IMR-90 (cell line): ENCODE data around the gene BCL2L12. TPM values are rescaled to one million over a fixed set of nuclear protein-coding genes. Genes with fewer than 3 reads are reported as not detected.

Source experiments
- ATAC-seq: fragments of 200-7000 bp; cut with Tn5 transposase; 2 replicates; pipeline ENCODE4 v1.9.1; 2020; ENCODE audit warnings: low read depth, mild to moderate bottlenecking, moderate library complexity
- BruUV-seq: library from RNA; stranded (reverse); fragments of 400-500 nt; replicated peaks from 2 replicates; lab custom pipeline; 2021; lab: Mats Ljungman, UMichigan
- CTCF ChIA-PET: fragments of 300-600 bp; formaldehyde crosslinking; extraction: SDS; loops from one replicate; lab custom pipeline; 2021; ENCODE audit warnings: antibody characterized with exemption; lab: Yijun Ruan, JAX
- POLR2A ChIA-PET: fragments of 300-600 bp; sonication (Branson Sonifier 250); formaldehyde crosslinking; loops from one replicate; lab custom pipeline; 2022; ENCODE audit warnings: antibody characterized with exemption; ENCODE audit not compliant: unreplicated experiment; lab: Charles Lee
- DNase-seq: peaks from one replicate; pipeline ENCODE4 v3.0.0; 2013
- H2AFZ ChIP-seq: replicated peaks from 2 replicates; pipeline ENCODE3; 2013; ENCODE audit warnings: low read length, mild to moderate bottlenecking; ENCODE audit not compliant: poor library complexity
- H2AK5ac ChIP-seq: 2 replicates; pipeline ENCODE4 v1.6.1; 2013; ENCODE audit warnings: low read depth, low read length, inconsistent platforms
- H2AK9ac ChIP-seq: replicated peaks from 2 replicates; pipeline ENCODE3; 2013; ENCODE audit warnings: mild to moderate bottlenecking, low read depth, low read length, moderate library complexity; ENCODE audit not compliant: poor library complexity
- H2BK120ac ChIP-seq: 2 replicates; pipeline ENCODE4 v1.6.1; 2013; ENCODE audit warnings: low read depth, low read length, inconsistent platforms
- H2BK15ac ChIP-seq: 3 replicates; pipeline ENCODE4 v1.6.1; 2013; ENCODE audit warnings: low read depth, low read length, inconsistent platforms
- H2BK20ac ChIP-seq: 2 replicates; pipeline ENCODE4 v1.6.1; 2013; ENCODE audit warnings: low read depth, mild to moderate bottlenecking, inconsistent platforms, low read length, moderate library complexity
- H2BK5ac ChIP-seq: 2 replicates; pipeline ENCODE4 v1.6.1; 2013; ENCODE audit warnings: mild to moderate bottlenecking, low read depth, low read length, inconsistent platforms; ENCODE audit not compliant: poor library complexity, severe bottlenecking
- H3K14ac ChIP-seq: replicated peaks from 2 replicates; pipeline ENCODE4 v1.6.1; 2013; ENCODE audit warnings: low read depth, low read length, inconsistent platforms
- H3K18ac ChIP-seq: 2 replicates; pipeline ENCODE4 v1.6.1; 2013; ENCODE audit warnings: low read depth, low read length, control low read depth
- H3K23ac ChIP-seq: 2 replicates; pipeline ENCODE4 v1.6.1; 2013; ENCODE audit warnings: low read depth, low read length, inconsistent platforms
- H3K27ac ChIP-seq: 2 replicates; pipeline ENCODE4 v1.5.1; 2013; ENCODE audit warnings: mild to moderate bottlenecking, control low read depth, low read length; ENCODE audit not compliant: insufficient read depth
- H3K27me3 ChIP-seq: 2 replicates; pipeline ENCODE4 v1.6.1; 2013; ENCODE audit warnings: low read length; ENCODE audit not compliant: control insufficient read depth, insufficient read depth
- H3K36me3 ChIP-seq: 2 replicates; pipeline ENCODE4 v1.6.1; 2013; ENCODE audit warnings: low read length, mixed read lengths; ENCODE audit not compliant: control insufficient read depth, insufficient read depth
- H3K4ac ChIP-seq: 2 replicates; pipeline ENCODE4 v1.6.1; 2013; ENCODE audit warnings: low read depth, low read length, inconsistent platforms
- H3K4me1 ChIP-seq: 2 replicates; pipeline ENCODE4 v1.6.1; 2013; ENCODE audit warnings: low read length, mixed read lengths; ENCODE audit not compliant: control insufficient read depth, insufficient read depth
- H3K4me2 ChIP-seq: 2 replicates; pipeline ENCODE4 v1.6.1; 2013; ENCODE audit warnings: low read depth, mild to moderate bottlenecking, control low read depth, low read length, moderate library complexity
- H3K4me3 ChIP-seq: 2 replicates; pipeline ENCODE4 v1.5.1; 2013; ENCODE audit warnings: low read depth, mild to moderate bottlenecking, control low read depth, low read length, moderate library complexity; ENCODE audit not compliant: insufficient read depth
- H3K56ac ChIP-seq: 2 replicates; pipeline ENCODE4 v1.6.1; 2013; ENCODE audit warnings: low read length, inconsistent platforms; ENCODE audit not compliant: insufficient read depth; ENCODE audit errors: extremely low read depth
- H3K79me1 ChIP-seq, 2 experiments: 2 replicates each; pipeline ENCODE4 v1.6.1; 2013; ENCODE audit warnings: low read length in 2 of 2, inconsistent platforms in 1 of 2, low read depth in 1 of 2
- H3K9ac ChIP-seq: 2 replicates; pipeline ENCODE4 v1.6.1; 2013; ENCODE audit warnings: low read depth, low read length, control low read depth
- H3K9me1 ChIP-seq: 2 replicates; pipeline ENCODE4 v1.6.1; 2013; ENCODE audit warnings: low read length, inconsistent platforms; ENCODE audit not compliant: insufficient read depth
- H3K9me3 ChIP-seq: 2 replicates; pipeline ENCODE4 v1.6.1; 2013; ENCODE audit warnings: low read length; ENCODE audit not compliant: control insufficient read depth, insufficient read depth
- H4K20me1 ChIP-seq: 2 replicates; pipeline ENCODE4 v1.6.1; 2013; ENCODE audit warnings: low read length, inconsistent platforms; ENCODE audit not compliant: insufficient read depth
- H4K5ac ChIP-seq: 2 replicates; pipeline ENCODE4 v1.6.1; 2013; ENCODE audit warnings: mild to moderate bottlenecking, low read depth, low read length, control low read depth
- H4K8ac ChIP-seq, 2 experiments: 2 replicates each; pipeline ENCODE4 v1.6.1; 2013; ENCODE audit warnings: low read depth in 2 of 2, low read length in 2 of 2, control low read depth in 1 of 2, inconsistent platforms in 1 of 2
- H4K91ac ChIP-seq: 2 replicates; pipeline ENCODE4 v1.6.1; 2013; ENCODE audit warnings: low read depth, low read length, inconsistent platforms; ENCODE audit not compliant: insufficient read depth
- RFX5 ChIP-seq: IDR thresholded peaks from 2 replicates; pipeline ENCODE4 v1.8.0; 2012; ENCODE audit warnings: low read depth, mild to moderate bottlenecking, low read length, moderate library complexity
- SMC3 ChIP-seq: fragments of 150-350 bp; IDR thresholded peaks from 2 replicates; pipeline ENCODE4 v1.6.1; 2016; ENCODE audit warnings: low read depth, mild to moderate bottlenecking, antibody characterized with exemption, low read length, moderate library complexity
- WGBS, 2 experiments: methylation state at CpG; one replicate each; pipeline versions ENCODE4 v1.1.5 to v1.1.7; 2013; ENCODE audit warnings: missing lambda C conversion rate in 2 of 2; ENCODE audit not compliant: insufficient read length in 1 of 2; ENCODE audit errors: extremely low coverage in 2 of 2; 5-methylcytosine and 5-hydroxymethylcytosine counted together
- dilution Hi-C: fragments of 300-500 bp; cut with HindIII; formaldehyde crosslinking; loops from one replicate; pipeline ENCODE4 v1.14.3; 2018; ENCODE audit warnings: low sequenced_read_pairs; ENCODE audit not compliant: unreplicated experiment
- in situ Hi-C: fragments of 300-500 bp; cut with MboI; formaldehyde crosslinking; loops from 3 replicates; pipeline ENCODE4 v1.14.3; 2019; ENCODE audit warnings: low sequenced_read_pairs, inconsistent platforms, mixed read lengths
- intact Hi-C: fragments of 100-400 bp; cut with micrococcal nuclease; formaldehyde crosslinking; loops from 2 replicates; pipeline ENCODE4 v1.10.0; 2022
- polyA plus RNA-seq, 3 experiments: library from polyadenylated mRNA; depleted of rRNA; stranded (reverse); fragments of >200 nt; gene quantifications; 2 replicates each; pipeline ENCODE4 v1.2.3, GENCODE V29; 2012; ENCODE audit warnings: low replicate concordance in 1 of 3
- total RNA-seq: library from RNA; depleted of rRNA; stranded (reverse); fragments of >200 nt; gene quantifications from 2 replicates; pipeline ENCODE4 v1.2.3, GENCODE V29; 2012
- TF ChIP-seq, protein P1 (sequence below): conservative IDR thresholded peaks from 2 replicates; pipeline ENCODE4 v1.5.1; 2012; ENCODE audit warnings: mild to moderate bottlenecking, low read depth, low read length, improper control_type of control experiment

BCL2L12 gene
- total and polyA plus RNA-seq, 2 of the 4 experiments (the other 2 are of a cell fraction): 3.9 to 32.6 TPM

DNA sequence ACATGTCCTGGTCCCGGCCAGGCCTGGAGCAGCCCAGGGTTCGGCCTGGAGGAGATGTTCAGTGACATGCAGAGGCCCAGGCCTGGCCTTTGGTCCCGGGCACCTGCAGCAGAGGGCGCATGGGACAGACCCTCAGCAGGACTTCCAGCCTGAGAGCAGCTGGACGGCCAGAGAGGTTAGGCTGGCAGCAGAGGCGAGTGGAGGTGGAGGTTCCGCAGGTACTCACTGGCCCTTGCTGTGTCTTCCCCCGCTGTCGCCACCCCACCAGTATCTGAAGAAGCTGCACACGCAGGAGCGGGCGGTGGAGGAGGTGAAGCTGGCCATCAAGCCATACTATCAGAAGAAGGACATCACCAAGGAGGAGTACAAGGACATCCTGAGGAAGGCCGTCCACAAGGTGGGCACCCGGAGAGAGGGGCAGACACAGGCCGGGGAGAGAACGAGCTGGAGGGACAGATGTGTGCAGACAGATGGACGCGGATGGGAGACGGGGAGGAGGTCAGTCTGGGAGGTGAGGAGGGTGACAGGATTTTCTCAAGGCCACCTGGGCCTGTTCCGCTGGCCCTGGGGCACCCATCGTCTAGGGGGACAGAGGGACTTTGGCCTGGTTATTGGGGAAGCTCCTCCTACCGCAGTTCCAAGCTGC, 8.1 kb upstream of the BCL2L12 start:
- peaks cover 83% of the 10 kb centered on the region for H3K36me3 ChIP-seq
- TF ChIP-seq RFX5 (no peak), SMC3 (no peak)
- TF ChIP-seq, protein P1, sequence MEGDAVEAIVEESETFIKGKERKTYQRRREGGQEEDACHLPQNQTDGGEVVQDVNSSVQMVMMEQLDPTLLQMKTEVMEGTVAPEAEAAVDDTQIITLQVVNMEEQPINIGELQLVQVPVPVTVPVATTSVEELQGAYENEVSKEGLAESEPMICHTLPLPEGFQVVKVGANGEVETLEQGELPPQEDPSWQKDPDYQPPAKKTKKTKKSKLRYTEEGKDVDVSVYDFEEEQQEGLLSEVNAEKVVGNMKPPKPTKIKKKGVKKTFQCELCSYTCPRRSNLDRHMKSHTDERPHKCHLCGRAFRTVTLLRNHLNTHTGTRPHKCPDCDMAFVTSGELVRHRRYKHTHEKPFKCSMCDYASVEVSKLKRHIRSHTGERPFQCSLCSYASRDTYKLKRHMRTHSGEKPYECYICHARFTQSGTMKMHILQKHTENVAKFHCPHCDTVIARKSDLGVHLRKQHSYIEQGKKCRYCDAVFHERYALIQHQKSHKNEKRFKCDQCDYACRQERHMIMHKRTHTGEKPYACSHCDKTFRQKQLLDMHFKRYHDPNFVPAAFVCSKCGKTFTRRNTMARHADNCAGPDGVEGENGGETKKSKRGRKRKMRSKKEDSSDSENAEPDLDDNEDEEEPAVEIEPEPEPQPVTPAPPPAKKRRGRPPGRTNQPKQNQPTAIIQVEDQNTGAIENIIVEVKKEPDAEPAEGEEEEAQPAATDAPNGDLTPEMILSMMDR: no peak
- no peak overlapping the region for H2BK120ac ChIP-seq

More for the DNA sequence above, 8.1 kb upstream of the BCL2L12 start:
- BruUV-seq: no TSS peak
- H2BK15ac ChIP-seq: no peak overlapping the region
- no peak overlapping the region for H3K18ac ChIP-seq
- H3K23ac ChIP-seq: no peak overlapping the region
- H3K79me1 ChIP-seq: peaks cover 12 to 48% of the 10 kb centered on the region in 2 experiments; a peak in 2 of 4 replicates
- no peak overlapping the region for H3K27ac ChIP-seq
- H3K27me3 ChIP-seq: no peaks in the 10 kb centered on the region
- no peak overlapping the region for H4K8ac ChIP-seq
- intact Hi-C loops: no loop called here
- no peak overlapping the region for H2AK9ac ChIP-seq
- peaks cover 33% of the 10 kb centered on the region for H4K20me1 ChIP-seq
- no peak overlapping the region for H4K91ac ChIP-seq
- H2BK20ac ChIP-seq: no peak overlapping the region
- H2BK5ac ChIP-seq: no peak overlapping the region
- H3K4ac ChIP-seq: no peak overlapping the region
- POLR2A ChIA-PET: interaction anchor here (1.0 kb wide), 1 partner anchor 19 kb away, joined by 4 read pairs; no protein-coding TSS in a partner anchor
- in situ Hi-C loops: no loop called here
- WGBS, 2 experiments: 98% methylated on average over 15 of the region's 22 CpGs; no CpG with 5 or more reads in 1 of the 2 experiments
- no peaks in the 10 kb centered on the region for H3K4me1 ChIP-seq
- no peak overlapping the region for H3K14ac ChIP-seq
- no peak overlapping the region for H3K56ac ChIP-seq
- H4K5ac ChIP-seq: no peak overlapping the region
- no peak overlapping the region for H3K4me2 ChIP-seq
- dilution Hi-C loops: no loop called here
- no peak overlapping the region for H3K4me3 ChIP-seq
- ATAC-seq (no peak), DNase-seq (no peak)
- CTCF ChIA-PET: no interaction called here
- no peaks in the 10 kb centered on the region for H3K9me3 ChIP-seq
- no peak overlapping the region for H2AFZ ChIP-seq
- no peak overlapping the region for H3K9ac ChIP-seq
- H3K9me1 ChIP-seq: no peaks in the 10 kb centered on the region
- no peak overlapping the region for H2AK5ac ChIP-seq
